GM19455 (cell line): ENCODE data around the gene TSPAN31.

ENCODE experiments used
- ATAC-seq: cut with Tn5 transposase; IDR thresholded peaks from one replicate; pipeline ENCODE4 v1.9.1; 2021; ENCODE audit not compliant: unreplicated experiment

TSPAN31 gene

GRCh38 chr12:57782243-57782607 lies 37.4 kb downstream of the TSPAN31 start:
- ATAC-seq = peak; percentile 21

GRCh38 chr12:57782608-57783465 lies 38.0 kb downstream of the TSPAN31 start, which contains the start of gene TSFM:
Gene TSFM (plus strand): TSS chr12:57782787. CDS start chr12:57782802, 15 bp downstream.
- peak; percentile 93 for ATAC-seq

GRCh38 chr12:57783466-57783801 lies 38.6 kb downstream of the TSPAN31 start:
- no peak for ATAC-seq

- no peak for ATAC-seq
Measured at GRCh38 chr12:57783861-57784260, 39.0 kb downstream of the TSPAN31 start.

GRCh38 chr12:57793920-57794319 lies 49.1 kb downstream of the TSPAN31 start:
- ATAC-seq = no peak

- no peak for ATAC-seq
Measured at GRCh38 chr12:57795354-57795753, 50.5 kb downstream of the TSPAN31 start.

GRCh38 chr12:57796996-57797395 lies 52.2 kb downstream of the TSPAN31 start:
- ATAC-seq = no peak

GRCh38 chr12:57797933-57798332 lies 53.1 kb downstream of the TSPAN31 start:
- no peak for ATAC-seq
